HCT116 (cell line): ENCODE data around the gene KLHL35. TPM values are rescaled to one million over a fixed set of nuclear protein-coding genes. Genes with fewer than 3 reads are reported as not detected.

ENCODE experiments used
- ATAC-seq: fragments of 200-7000 bp; cut with Tn5 transposase; 2 replicates; pipeline ENCODE4 v1.9.1; 2020; ENCODE audit warnings: mild to moderate bottlenecking, moderate library complexity
- BruUV-seq: library from RNA; stranded (reverse); fragments of 400-500 nt; replicated peaks from 2 replicates; lab custom pipeline; 2021; lab: Mats Ljungman, UMichigan
- CTCF ChIA-PET: fragments of 300-600 bp; sonication (Branson Sonifier 250); formaldehyde crosslinking; loops from one replicate; lab custom pipeline; 2021; ENCODE audit warnings: antibody characterized with exemption; lab: Charles Lee
- POLR2A ChIA-PET: fragments of 300-600, 350-600 bp; sonication (Branson Sonifier 250); formaldehyde crosslinking; loops from one replicate; lab custom pipeline; 2021; ENCODE audit warnings: antibody characterized with exemption; lab: Charles Lee
- RAD21 ChIA-PET, 2 experiments: fragments of 300-600 bp; sonication (Branson Sonifier 250); formaldehyde crosslinking; loops; one replicate each; lab custom pipeline; 2023; ENCODE audit warnings: low total read pairs in 2 of 2; ENCODE audit not compliant: uncharacterized antibody in 2 of 2, unreplicated experiment in 2 of 2, low non-redundant PET in 1 of 2; lab: Charles Lee
- DNase-seq: peaks from one replicate; pipeline ENCODE4 v3.0.0-alpha.2; 2010; ENCODE audit warnings: low read depth, low spot score
- H2AFZ ChIP-seq: fragments of 200-600 bp; shearing (Covaris generic), sonication (generic); 2 replicates; pipeline ENCODE4 v1.6.1; 2017; ENCODE audit warnings: low read depth, mixed run types, mixed read lengths, antibody characterized with exemption, low read length; ENCODE audit not compliant: poor library complexity, severe bottlenecking
- H3K27ac ChIP-seq: 2 replicates; pipeline ENCODE4 v1.5.1; 2012; ENCODE audit warnings: low read depth, low read length
- H3K27me3 ChIP-seq: fragments of 200-600 bp; sonication (generic); 2 replicates; pipeline ENCODE4 v1.6.1; 2016; ENCODE audit warnings: mixed run types, low read length, mixed read lengths; ENCODE audit not compliant: insufficient read depth
- H3K36me3 ChIP-seq, 2 experiments: fragments of 200-500 bp in 1 of 2; fragments of 200-600 bp in 1 of 2; sonication (Bioruptor generic) in 1 of 2; sonication (generic) in 1 of 2; 2 replicates each; pipeline versions ENCODE4 v1.5.1 to v1.6.1; 2014 to 2016; ENCODE audit warnings: low read length in 2 of 2, inconsistent platforms in 1 of 2, mixed read lengths in 1 of 2, mixed run types in 1 of 2; ENCODE audit not compliant: insufficient read depth in 2 of 2, control insufficient read depth in 1 of 2
- H3K4me1 ChIP-seq, 2 experiments: fragments of 200-600 bp in 1 of 2; sonication (generic) in 1 of 2; 2 replicates each; pipeline versions ENCODE4 v1.5.1 to v1.6.1; 2012 to 2017; ENCODE audit warnings: low read length in 2 of 2, inconsistent platforms in 1 of 2, mild to moderate bottlenecking in 1 of 2, mixed read lengths in 1 of 2, mixed run types in 1 of 2, moderate library complexity in 1 of 2; ENCODE audit not compliant: insufficient read depth in 2 of 2, control insufficient read depth in 1 of 2
- H3K4me2 ChIP-seq: fragments of 200-600 bp; sonication (generic); 2 replicates; pipeline ENCODE4 v1.6.1; 2017; ENCODE audit warnings: mixed run types, low read length, mixed read lengths
- H3K4me3 ChIP-seq, 2 experiments: fragments of 200-600 bp in 1 of 2; sonication (generic) in 1 of 2; replicated peaks in 1 of 2; 2 replicates each; pipeline ENCODE4 v1.5.1; 2011 to 2016; ENCODE audit warnings: low read length in 2 of 2, control low read depth in 1 of 2, low read depth in 1 of 2, mild to moderate bottlenecking in 1 of 2, mixed read lengths in 1 of 2, mixed run types in 1 of 2
- H3K79me2 ChIP-seq: fragments of 200-600 bp; sonication (generic); 2 replicates; pipeline ENCODE4 v1.6.1; 2017; ENCODE audit warnings: mild to moderate bottlenecking, mixed run types, low read length, moderate library complexity, mixed read lengths; ENCODE audit not compliant: insufficient read depth
- H3K9ac ChIP-seq: fragments of 200-600 bp; sonication (generic); 2 replicates; pipeline ENCODE4 v1.6.1; 2016; ENCODE audit warnings: low read length, mixed read lengths
- H3K9me2 ChIP-seq: fragments of 200-600 bp; sonication (generic), shearing (Covaris generic); 2 replicates; pipeline ENCODE4 v1.6.1; 2017; ENCODE audit warnings: mixed run types, mild to moderate bottlenecking, moderate library complexity; ENCODE audit not compliant: insufficient read depth
- H3K9me3 ChIP-seq, 2 experiments: fragments of 200-500 bp in 1 of 2; fragments of 200-600 bp in 1 of 2; sonication (Bioruptor generic) in 1 of 2; sonication (generic) in 1 of 2; 2 replicates each; pipeline ENCODE4 v1.6.1; 2014 to 2017; ENCODE audit warnings: low read length in 2 of 2, mixed read lengths in 2 of 2, inconsistent platforms in 1 of 2, low read depth in 1 of 2, mild to moderate bottlenecking in 1 of 2, mixed run types in 1 of 2, moderate library complexity in 1 of 2; ENCODE audit not compliant: control insufficient read depth in 1 of 2, insufficient read depth in 1 of 2
- H4K20me1 ChIP-seq: fragments of 200-600 bp; sonication (generic), shearing (Covaris generic); 2 replicates; pipeline ENCODE4 v1.6.1; 2017; ENCODE audit warnings: mixed run types, mild to moderate bottlenecking, moderate library complexity; ENCODE audit not compliant: insufficient read depth
- CEBPB ChIP-seq: IDR thresholded peaks from 2 replicates; pipeline ENCODE4 v1.6.1; 2012; ENCODE audit warnings: low read depth
- ELF1 ChIP-seq: IDR thresholded peaks from 2 replicates; pipeline ENCODE4 v1.6.1; 2012; ENCODE audit warnings: low read depth, borderline replicate concordance
- EZH2 ChIP-seq: fragments of 200-600 bp; sonication (generic); IDR thresholded peaks from 2 replicates; pipeline ENCODE4 v1.6.1; 2017; ENCODE audit warnings: antibody characterized with exemption, mixed run types
- FOSL1 ChIP-seq: IDR thresholded peaks from 2 replicates; pipeline ENCODE4 v1.6.1; 2012; ENCODE audit warnings: low read depth
- MAX ChIP-seq: IDR thresholded peaks from 2 replicates; pipeline ENCODE4 v1.6.1; 2012
- POLR2A ChIP-seq: IDR thresholded peaks from 2 replicates; pipeline ENCODE4 v1.7.0; 2011; ENCODE audit warnings: borderline replicate concordance; ENCODE audit not compliant: insufficient read depth, insufficient read length; ENCODE audit errors: extremely low read depth
- POLR2AphosphoS5 ChIP-seq: IDR thresholded peaks from 2 replicates; pipeline ENCODE4 v1.6.1; 2011; ENCODE audit warnings: mild to moderate bottlenecking, low read depth, low read length, moderate library complexity
- SP1 ChIP-seq: IDR thresholded peaks from 2 replicates; pipeline ENCODE4 v1.6.1; 2012; ENCODE audit warnings: low read depth
- SRF ChIP-seq: IDR thresholded peaks from 2 replicates; pipeline ENCODE4 v1.6.1; 2012; ENCODE audit warnings: low read depth
- TCF7L2 ChIP-seq: IDR thresholded peaks from 2 replicates; pipeline ENCODE4 v1.7.0; 2011; ENCODE audit warnings: borderline replicate concordance, inconsistent platforms; ENCODE audit not compliant: insufficient read depth, insufficient read length; ENCODE audit errors: extremely low read depth
- YY1 ChIP-seq: IDR thresholded peaks from 2 replicates; pipeline ENCODE4 v1.6.1; 2011; ENCODE audit warnings: low read length, low read depth, moderate library complexity, mild to moderate bottlenecking; ENCODE audit not compliant: insufficient replicate concordance; ENCODE audit errors: extremely low read depth
- ZBTB33 ChIP-seq: IDR thresholded peaks from 2 replicates; pipeline ENCODE4 v1.6.1; 2011; ENCODE audit warnings: mild to moderate bottlenecking, low read length, moderate library complexity; ENCODE audit not compliant: insufficient replicate concordance; ENCODE audit errors: extremely low read depth
- ZFX ChIP-seq: fragments of 450-650 bp; IDR thresholded peaks from 2 replicates; pipeline ENCODE4 v1.6.1; 2017
- intact Hi-C: fragments of 100-400 bp; cut with micrococcal nuclease; formaldehyde crosslinking; loops from 2 replicates; pipeline ENCODE4 v1.10.0; 2022
- total RNA-seq: library from RNA; stranded (reverse); gene quantifications from one replicate; pipeline ENCODE4 v1.2.1, GENCODE V29; 2021; ENCODE audit not compliant: unreplicated experiment
- TF ChIP-seq, protein P1 (sequence below): IDR thresholded peaks from 2 replicates; pipeline ENCODE4 v1.6.1; 2012

KLHL35 gene
- total RNA-seq, 1 experiment from 2014 or later: 1.7 TPM

- ATAC-seq: no peak
- RAD21 ChIA-PET: no interaction called here
- Histone ChIP-seq H3K9ac (no peak overlapping the region), H3K27ac (no peak overlapping the region), H3K9me2 (no peaks in the 10 kb centered on the region), H3K79me2 (no peaks in the 10 kb centered on the region), H3K27me3 (no peaks in the 10 kb centered on the region), H3K4me2 (no peak overlapping the region), H3K4me1 (peaks cover 0 to 18% of the 10 kb centered on the region in 2 experiments; a peak in 2 of 4 replicates), H3K4me3 (no peak overlapping the region), H3K9me3 (no peaks in the 10 kb centered on the region), H4K20me1 (no peaks in the 10 kb centered on the region), H2AFZ (no peak overlapping the region), H3K36me3 (no peaks in the 10 kb centered on the region; a peak in 1 of 4 replicates)
- no TSS peak for BruUV-seq
- no peak for DNase-seq
- POLR2A ChIA-PET: no interaction called here
- TF ChIP-seq SRF (no peak), SP1 (no peak), MAX (no peak), ZFX (no peak), POLR2A (no peak), POLR2AphosphoS5 (no peak), FOSL1 (no peak), ZBTB33 (no peak), TCF7L2 (no peak), CEBPB (no peak), YY1 (no peak), EZH2 (no peak), ELF1 (no peak)
- TF ChIP-seq, protein P1, sequence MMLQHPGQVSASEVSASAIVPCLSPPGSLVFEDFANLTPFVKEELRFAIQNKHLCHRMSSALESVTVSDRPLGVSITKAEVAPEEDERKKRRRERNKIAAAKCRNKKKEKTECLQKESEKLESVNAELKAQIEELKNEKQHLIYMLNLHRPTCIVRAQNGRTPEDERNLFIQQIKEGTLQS: no peak
- intact Hi-C loops: no loop called here
- CTCF ChIA-PET: no interaction called here
These were observed 38.4 kb upstream of the KLHL35 start for GRCh38 chr11:75471176-75471973.
